GM18526 (cell line): ENCODE data around the gene PDCD11.

ENCODE experiments used
- POLR2A ChIP-seq: IDR thresholded peaks from 3 replicates; pipeline ENCODE4 v1.6.1; 2011; ENCODE audit not compliant: insufficient read length; ENCODE audit errors: extremely low read depth

PDCD11 gene

GRCh38 chr10:103397191-103397825 lies 882 bp downstream of the PDCD11 start:
- no peak for TF ChIP-seq POLR2A

- no peak for TF ChIP-seq POLR2A
Observed at GRCh38 chr10:103413564-103413963, 17.1 kb downstream of the PDCD11 start.

- no peak for TF ChIP-seq POLR2A
Observed at GRCh38 chr10:103415581-103415980, 19.2 kb downstream of the PDCD11 start.

GRCh38 chr10:103416436-103417147 lies 20.2 kb downstream of the PDCD11 start:
- no peak for TF ChIP-seq POLR2A

GRCh38 chr10:103417601-103418000 lies 21.2 kb downstream of the PDCD11 start:
- no peak for TF ChIP-seq POLR2A

GRCh38 chr10:103419101-103419500 lies 22.7 kb downstream of the PDCD11 start:
- no peak for TF ChIP-seq POLR2A

GRCh38 chr10:103423748-103424147 lies 27.3 kb downstream of the PDCD11 start:
- TF ChIP-seq POLR2A, result no peak

- no peak for TF ChIP-seq POLR2A
Observed at GRCh38 chr10:103427866-103428265, 31.4 kb downstream of the PDCD11 start.

- no peak for TF ChIP-seq POLR2A
Observed at GRCh38 chr10:103428989-103429643, 32.7 kb downstream of the PDCD11 start.

- TF ChIP-seq POLR2A, result no peak
Observed at GRCh38 chr10:103429647-103430046, 33.2 kb downstream of the PDCD11 start.

- TF ChIP-seq POLR2A, result no peak
Observed at GRCh38 chr10:103431902-103432301, 35.5 kb downstream of the PDCD11 start.

GRCh38 chr10:103433858-103434257 lies 37.4 kb downstream of the PDCD11 start:
- no peak for TF ChIP-seq POLR2A

GRCh38 chr10:103439776-103440175 lies 43.4 kb downstream of the PDCD11 start:
- TF ChIP-seq POLR2A, result no peak

GRCh38 chr10:103440416-103440815 lies 44.0 kb downstream of the PDCD11 start:
- TF ChIP-seq POLR2A, result no peak

- TF ChIP-seq POLR2A, result no peak
Observed at GRCh38 chr10:103441206-103441605, 44.8 kb downstream of the PDCD11 start.

GRCh38 chr10:103441611-103442010 lies 45.2 kb downstream of the PDCD11 start:
- TF ChIP-seq POLR2A, result no peak
